Measurements from ENCODE around the gene SF3B1. TPM values are rescaled to one million over a fixed set of nuclear protein-coding genes. Genes with fewer than 3 reads are reported as not detected.
"Not testable (repeated sequence)": the region's sequence is repeated elsewhere in the genome, so short reads cannot be mapped to it uniquely, and the experiment has no call there.

Gene SF3B1
- total and polyA plus RNA-seq, 7 experiments from 2014 or later = 130 to 737 (median 439) TPM

- no peak for DNase-seq
- Mint-ChIP-seq H3K27me3 (no peaks in the 10 kb centered on the region), H3K9me3 (no peaks in the 10 kb centered on the region), H3K4me3 (no peak overlapping the region), H3K36me3 (peaks cover 0 to 4% (median 0%) of the 10 kb centered on the region in 5 donors), H3K27ac (no peak overlapping the region), H3K4me1 (peaks cover 3 to 25% (median 19%) of the 10 kb centered on the region in 7 donors)
- ChIA-PET CTCF (interaction anchor here (0.9 kb wide), 1 partner anchor 240 kb away, joined by 6 read pairs; no protein-coding TSS in a partner anchor), POLR2A (interaction anchor here (0.7 kb wide), 2 partner anchors 30 to 42 kb away, joined by 3 to 4 read pairs; no protein-coding TSS in a partner anchor)
- H3K4me1 ChIP-seq (ENCODE audit: control insufficient read depth in 2 of 2, insufficient read depth in 2 of 2, low read length in 2 of 2) = peaks cover 0 to 3% of the 10 kb centered on the region in 2 donors
- no peaks in the 10 kb centered on the region for H3K9me3 ChIP-seq (ENCODE audit: control insufficient read depth in 2 of 3, low read length in 3 of 3)
- H3K36me3 ChIP-seq (ENCODE audit: control insufficient read depth in 2 of 3, insufficient read depth in 3 of 3, low read length in 3 of 3) = no peaks in the 10 kb centered on the region
- no peak overlapping the region for H3K27ac ChIP-seq (ENCODE audit: low read depth, low read length)
- no peaks in the 10 kb centered on the region for H3K27me3 ChIP-seq (ENCODE audit: control insufficient read depth in 2 of 2, insufficient read depth in 2 of 2, low read length in 2 of 2)
- no peak overlapping the region for H3K4me3 ChIP-seq (ENCODE audit: low read length)
- ATAC-seq = no peak
- intact Hi-C loops (cut with micrococcal nuclease) = no loop called here
Observed at GRCh38 chr2:197353393-197354168, 81.2 kb downstream of the SF3B1 start.

DNA sequence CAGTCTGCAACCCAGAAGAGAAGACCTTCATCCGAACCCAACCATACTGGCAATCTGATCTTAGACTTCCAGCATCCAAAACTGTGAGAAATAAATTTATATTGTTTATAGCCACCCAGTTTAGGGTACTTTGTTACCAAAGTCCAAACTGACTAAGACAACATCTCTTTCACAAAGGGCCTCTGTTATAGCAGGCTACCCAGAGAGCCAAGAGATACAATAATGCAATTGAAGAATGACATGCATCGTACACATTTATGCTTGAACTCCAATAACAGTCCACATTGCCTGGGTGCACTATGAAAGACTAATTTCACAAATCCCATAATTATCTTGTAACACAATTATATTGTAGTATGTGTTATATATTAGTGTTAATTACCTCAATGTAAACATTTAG, 85.1 kb downstream of the SF3B1 start:
- Mint-ChIP-seq H3K9me3 (no peaks in the 10 kb centered on the region), H3K4me1 (peaks cover 0 to 12% (median 3%) of the 10 kb centered on the region in 7 donors), H3K36me3 (peaks cover 0 to 4% (median 0%) of the 10 kb centered on the region in 5 donors), H3K27ac (peak overlapping the region in 1 of 9 donors; percentile 35), H3K27me3 (no peaks in the 10 kb centered on the region), H3K4me3 (no peak overlapping the region)
- H3K4me1 ChIP-seq (ENCODE audit: control insufficient read depth in 2 of 2, insufficient read depth in 2 of 2, low read length in 2 of 2) = no peaks in the 10 kb centered on the region
- H3K36me3 ChIP-seq (ENCODE audit: control insufficient read depth in 2 of 3, insufficient read depth in 3 of 3, low read length in 3 of 3) = no peaks in the 10 kb centered on the region
- no peaks in the 10 kb centered on the region for H3K27me3 ChIP-seq (ENCODE audit: control insufficient read depth in 2 of 2, insufficient read depth in 2 of 2, low read length in 2 of 2)
- no peak overlapping the region for H3K27ac ChIP-seq (ENCODE audit: low read depth, low read length)
- no peak for ATAC-seq
- ChIA-PET CTCF (no interaction called here), POLR2A (interaction anchor here (0.6 kb wide), 1 partner anchor 135 kb away, joined by 3 read pairs; no protein-coding TSS in a partner anchor)
- no peaks in the 10 kb centered on the region for H3K9me3 ChIP-seq (ENCODE audit: control insufficient read depth in 2 of 3, low read length in 3 of 3)
- no peak overlapping the region for H3K4me3 ChIP-seq (ENCODE audit: low read length)
- intact Hi-C loops (cut with micrococcal nuclease) = no loop called here
- DNase-seq = no peak

DNA sequence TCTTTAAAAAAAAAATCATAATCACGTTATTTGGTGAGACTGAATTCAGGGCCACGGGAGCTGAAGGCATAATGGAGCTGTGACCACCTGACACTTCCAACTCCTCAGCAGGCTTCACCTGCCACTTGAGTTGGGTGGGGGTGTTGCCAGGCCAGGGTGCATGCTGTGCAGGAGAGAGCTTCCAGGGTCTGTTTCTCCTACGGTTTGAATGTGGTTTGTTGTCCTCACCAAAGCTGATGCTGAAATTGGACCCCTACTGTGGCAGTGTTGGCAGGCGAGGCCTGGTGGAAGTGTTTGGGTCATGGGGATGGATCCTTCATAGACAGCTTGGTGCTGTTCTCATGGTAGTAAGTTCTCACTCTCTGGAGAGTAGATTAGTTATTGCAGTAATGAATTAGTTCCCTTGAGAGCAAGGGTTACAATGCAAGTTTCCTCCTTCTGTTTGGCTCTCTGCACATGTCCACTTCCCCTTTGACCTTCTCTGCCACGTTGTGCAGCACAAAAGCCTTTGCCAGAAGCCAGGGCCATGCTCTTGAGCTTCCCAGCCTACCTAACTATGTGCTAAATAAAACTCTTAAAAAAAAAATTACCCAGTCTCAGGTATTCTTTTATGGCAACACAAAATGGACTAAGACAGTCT, 86.0 kb downstream of the SF3B1 start:
- POLR2A ChIA-PET = interaction anchor here (0.6 kb wide), 1 partner anchor 9 kb away, joined by 5 read pairs; no protein-coding TSS in a partner anchor
- DNase-seq = no peak
- Histone ChIP-seq H3K27me3 (ENCODE audit: control insufficient read depth in 2 of 2, insufficient read depth in 2 of 2, low read length in 2 of 2) (no peaks in the 10 kb centered on the region), H3K4me1 (ENCODE audit: control insufficient read depth in 2 of 2, insufficient read depth in 2 of 2, low read length in 2 of 2) (no peaks in the 10 kb centered on the region), H3K9me3 (ENCODE audit: control insufficient read depth in 2 of 3, low read length in 3 of 3) (no peaks in the 10 kb centered on the region), H3K27ac (ENCODE audit: low read depth, low read length) (no peak overlapping the region), H3K4me3 (ENCODE audit: low read length) (no peak overlapping the region), H3K36me3 (ENCODE audit: control insufficient read depth in 2 of 3, insufficient read depth in 3 of 3, low read length in 3 of 3) (no peaks in the 10 kb centered on the region)
- no peak for ATAC-seq
- Mint-ChIP-seq H3K36me3 (peaks cover 0 to 4% (median 0%) of the 10 kb centered on the region in 5 donors), H3K4me1 (peaks cover 0 to 12% (median 2%) of the 10 kb centered on the region in 7 donors), H3K4me3 (no peak overlapping the region), H3K27ac (no peak overlapping the region), H3K27me3 (no peaks in the 10 kb centered on the region), H3K9me3 (no peaks in the 10 kb centered on the region)
- intact Hi-C loops (cut with micrococcal nuclease) = no loop called here
- CTCF ChIA-PET = interaction anchor here (0.8 kb wide), 1 partner anchor 212 kb away, joined by 4 read pairs; no protein-coding TSS in a partner anchor

DNA sequence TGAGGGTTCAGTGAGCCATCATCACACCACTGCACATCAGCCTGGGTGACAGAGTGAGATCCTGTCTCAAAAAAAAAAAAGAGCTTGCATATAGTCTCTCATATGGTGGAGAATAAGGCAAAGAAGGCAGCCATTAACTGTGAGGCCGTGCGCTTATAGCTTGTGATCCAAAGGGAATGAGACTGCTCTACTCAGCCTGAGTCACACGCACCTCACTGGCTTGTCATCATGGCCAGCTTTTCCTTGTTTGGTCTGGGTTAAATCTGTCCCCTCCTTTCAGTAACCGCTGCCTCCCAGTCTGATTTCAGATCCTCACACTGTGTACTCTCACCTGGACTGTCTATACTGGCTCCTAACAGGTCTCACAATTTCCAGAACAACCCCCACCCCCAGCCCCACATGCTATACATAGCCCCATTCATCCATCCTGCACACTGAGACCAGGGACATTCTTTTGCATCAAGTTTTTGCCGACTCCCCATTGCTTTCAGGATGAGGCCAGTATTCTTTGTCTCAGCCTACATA, 88.9 kb downstream of the SF3B1 start:
- Histone ChIP-seq H3K36me3 (ENCODE audit: control insufficient read depth in 2 of 3, insufficient read depth in 3 of 3, low read length in 3 of 3) (no peaks in the 10 kb centered on the region), H3K27ac (ENCODE audit: low read depth, low read length) (no peak overlapping the region), H3K4me3 (ENCODE audit: low read length) (no peak overlapping the region), H3K4me1 (ENCODE audit: control insufficient read depth in 2 of 2, insufficient read depth in 2 of 2, low read length in 2 of 2) (no peaks in the 10 kb centered on the region), H3K9me3 (ENCODE audit: control insufficient read depth in 2 of 3, low read length in 3 of 3) (no peaks in the 10 kb centered on the region), H3K27me3 (ENCODE audit: control insufficient read depth in 2 of 2, insufficient read depth in 2 of 2, low read length in 2 of 2) (no peaks in the 10 kb centered on the region)
- H3K36me3 Mint-ChIP-seq = peaks cover 0 to 4% (median 0%) of the 10 kb centered on the region in 5 donors
- no peaks in the 10 kb centered on the region for H3K27me3 Mint-ChIP-seq
- intact Hi-C loops (cut with micrococcal nuclease) = no loop called here
- H3K4me3 Mint-ChIP-seq = no peak overlapping the region
- ATAC-seq = no peak
- ChIA-PET POLR2A (interaction anchor here (0.6 to 1.1 kb wide), 2 partner anchors 27 to 119 kb away, joined by 3 read pairs; no protein-coding TSS in a partner anchor), CTCF (interaction anchor here (0.9 to 1.2 kb wide), 2 partner anchors 12 to 19 kb away, joined by 3 to 4 read pairs; no protein-coding TSS in a partner anchor)
- no peak for DNase-seq
- H3K9me3 Mint-ChIP-seq = no peaks in the 10 kb centered on the region
- H3K4me1 Mint-ChIP-seq = peaks cover 0 to 12% (median 4%) of the 10 kb centered on the region in 7 donors
- peak overlapping the region in 1 of 9 donors; percentile 35 for H3K27ac Mint-ChIP-seq

- intact Hi-C loops (cut with micrococcal nuclease); H3K4me3 ChIP-seq (ENCODE audit: low read length): not testable (repeated sequence)
Observed at GRCh38 chr2:197343968-197344367, 90.9 kb downstream of the SF3B1 start.

GRCh38 chr2:197340591-197340990, 94.2 kb downstream of the SF3B1 start:
- DNase-seq = no peak
- Mint-ChIP-seq H3K9me3 (no peaks in the 10 kb centered on the region), H3K27ac (no peak overlapping the region), H3K4me3 (no peak overlapping the region), H3K4me1 (peaks cover 7 to 30% (median 18%) of the 10 kb centered on the region in 7 donors), H3K36me3 (peaks cover 0 to 1% (median 0%) of the 10 kb centered on the region in 5 donors), H3K27me3 (no peaks in the 10 kb centered on the region)
- ChIA-PET POLR2A (no interaction called here), CTCF (no interaction called here)
- no peak for ATAC-seq
- no peak overlapping the region for H3K4me3 ChIP-seq (ENCODE audit: low read length)
- no peak overlapping the region for H3K27ac ChIP-seq (ENCODE audit: low read depth, low read length)
- H3K9me3 ChIP-seq (ENCODE audit: control insufficient read depth in 2 of 3, low read length in 3 of 3) = no peaks in the 10 kb centered on the region
- peaks cover 0 to 11% of the 10 kb centered on the region in 2 donors for H3K4me1 ChIP-seq (ENCODE audit: control insufficient read depth in 2 of 2, insufficient read depth in 2 of 2, low read length in 2 of 2)
- intact Hi-C loops (cut with micrococcal nuclease) = loop anchor here in 1 of 2 donors (2.0 kb wide), 1 partner anchor 18 kb away; no protein-coding TSS in a partner anchor
- H3K27me3 ChIP-seq (ENCODE audit: control insufficient read depth in 2 of 2, insufficient read depth in 2 of 2, low read length in 2 of 2) = no peaks in the 10 kb centered on the region
- no peaks in the 10 kb centered on the region for H3K36me3 ChIP-seq (ENCODE audit: control insufficient read depth in 2 of 3, insufficient read depth in 3 of 3, low read length in 3 of 3)

More at GRCh38 chr2:197343968-197344367, 90.9 kb downstream of the SF3B1 start:
- POLR2A ChIA-PET; H3K9me3 ChIP-seq (ENCODE audit: control insufficient read depth in 2 of 3, low read length in 3 of 3); H3K4me1 ChIP-seq (ENCODE audit: control insufficient read depth in 2 of 2, insufficient read depth in 2 of 2, low read length in 2 of 2); H3K36me3 Mint-ChIP-seq; H3K36me3 ChIP-seq (ENCODE audit: control insufficient read depth in 2 of 3, insufficient read depth in 3 of 3, low read length in 3 of 3); H3K4me3 Mint-ChIP-seq; H3K27me3 ChIP-seq (ENCODE audit: control insufficient read depth in 2 of 2, insufficient read depth in 2 of 2, low read length in 2 of 2); H3K27ac Mint-ChIP-seq; H3K27ac ChIP-seq (ENCODE audit: low read depth, low read length); H3K27me3 Mint-ChIP-seq; DNase-seq; ATAC-seq; H3K9me3 Mint-ChIP-seq; CTCF ChIA-PET: not testable (repeated sequence)
- peaks cover 4 to 21% (median 16%) of the 10 kb centered on the region in 7 donors for H3K4me1 Mint-ChIP-seq

Measured in naive thymus-derived CD4-positive, alpha-beta T cell (primary cell).